Measurements from ENCODE around the gene PDE11A.
A peak's percentile ranks its signal among the peaks of the same experiment; 100 is the strongest.

PDE11A gene

DNA sequence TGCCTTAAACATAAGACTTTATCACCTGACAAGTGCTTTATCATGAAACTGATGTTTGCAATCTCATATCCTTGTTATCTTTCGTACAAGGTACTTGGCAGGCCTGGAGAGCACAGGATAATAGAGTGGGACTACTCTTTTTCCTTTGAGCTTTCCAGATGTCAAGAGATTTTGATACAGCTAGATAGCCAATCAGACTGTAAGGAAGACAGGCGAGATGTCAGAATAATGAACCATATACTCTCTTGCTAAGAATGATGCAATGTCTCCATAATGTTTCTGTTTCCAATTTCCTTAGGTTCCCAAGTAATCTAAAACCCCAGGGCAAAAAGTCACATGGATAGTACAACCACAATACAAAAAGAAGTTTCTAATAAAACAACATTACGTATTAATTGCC, 313.1 kb downstream of the PDE11A start:
- Mint-ChIP-seq H3K27ac (no peak overlapping the region), H3K4me3 (no peak overlapping the region), H3K27me3 (peaks cover 7% of the 10 kb centered on the region), H3K9me3 (no peaks in the 10 kb centered on the region), H3K36me3 (ENCODE audit: low read depth) (no peaks in the 10 kb centered on the region), H3K4me1 (no peaks in the 10 kb centered on the region)
- DNase-seq (no peak), ATAC-seq (no peak)

- Mint-ChIP-seq H3K4me3 (no peak overlapping the region), H3K27me3 (peaks cover 7% of the 10 kb centered on the region)
- no peak for DNase-seq
Measured at GRCh38 chr2:177758591-177759371, 313.8 kb downstream of the PDE11A start.

DNA sequence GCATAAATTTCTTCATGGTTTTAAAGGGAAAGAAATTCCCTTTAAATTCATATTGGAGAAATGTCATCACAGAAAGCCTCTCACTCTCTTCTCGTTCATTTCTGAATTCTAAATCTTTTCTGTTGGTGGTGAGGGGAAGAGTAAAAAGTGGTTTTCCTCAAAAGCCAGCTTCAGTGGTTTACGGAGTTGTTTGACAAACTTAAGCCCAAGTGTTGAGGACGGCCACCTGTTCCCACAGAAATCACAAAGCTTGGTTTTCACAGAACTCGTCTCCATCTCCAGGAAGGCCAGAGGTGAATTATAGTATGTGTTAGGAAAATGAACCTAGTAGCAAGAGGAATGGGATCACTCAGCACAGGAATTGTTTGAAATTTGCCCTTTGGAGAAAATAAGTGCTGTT, 316.2 kb downstream of the PDE11A start:
- H3K4me3 Mint-ChIP-seq = no peak overlapping the region
- DNase-seq (no peak), ATAC-seq (no peak)
- H3K4me1 Mint-ChIP-seq = no peaks in the 10 kb centered on the region
- no peak overlapping the region for H3K27ac Mint-ChIP-seq
- H3K9me3 Mint-ChIP-seq = no peaks in the 10 kb centered on the region
- H3K36me3 Mint-ChIP-seq (ENCODE audit: low read depth) = no peaks in the 10 kb centered on the region
- H3K27me3 Mint-ChIP-seq = peaks cover 7% of the 10 kb centered on the region

More at GRCh38 chr2:177758591-177759371, 313.8 kb downstream of the PDE11A start:
- no peak for ATAC-seq
- Mint-ChIP-seq H3K4me1 (no peaks in the 10 kb centered on the region), H3K27ac (no peak overlapping the region), H3K9me3 (no peaks in the 10 kb centered on the region), H3K36me3 (ENCODE audit: low read depth) (no peaks in the 10 kb centered on the region)

DNA sequence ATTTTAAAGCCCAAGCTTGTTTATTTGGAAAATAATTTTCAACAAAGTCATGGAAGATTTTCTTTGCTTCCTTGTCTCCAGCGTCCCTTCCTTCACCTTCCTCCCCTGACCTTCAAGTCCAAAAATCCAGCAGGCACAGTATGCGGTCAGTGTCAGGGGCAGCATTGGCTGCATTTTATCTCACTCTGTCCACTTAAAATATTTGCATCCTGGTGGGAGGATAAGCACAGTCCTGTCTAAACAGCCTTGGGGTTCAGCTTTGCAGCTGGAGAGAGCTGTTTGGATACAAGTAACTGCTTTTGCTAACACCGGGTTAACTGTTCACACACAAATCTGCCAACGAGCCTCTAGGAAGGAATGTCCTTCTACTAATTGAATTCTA, 318.1 kb downstream of the PDE11A start:
- Mint-ChIP-seq H3K9me3 (no peaks in the 10 kb centered on the region), H3K36me3 (ENCODE audit: low read depth) (no peaks in the 10 kb centered on the region), H3K4me3 (no peak overlapping the region), H3K27me3 (peaks cover 4% of the 10 kb centered on the region), H3K27ac (no peak overlapping the region), H3K4me1 (no peaks in the 10 kb centered on the region)
- DNase-seq (no peak), ATAC-seq (no peak)

- ATAC-seq = peak; percentile 46
- no peak for DNase-seq
- no peak overlapping the region for H3K27ac Mint-ChIP-seq
Measured at GRCh38 chr2:177753682-177754491, 318.7 kb downstream of the PDE11A start.

DNA sequence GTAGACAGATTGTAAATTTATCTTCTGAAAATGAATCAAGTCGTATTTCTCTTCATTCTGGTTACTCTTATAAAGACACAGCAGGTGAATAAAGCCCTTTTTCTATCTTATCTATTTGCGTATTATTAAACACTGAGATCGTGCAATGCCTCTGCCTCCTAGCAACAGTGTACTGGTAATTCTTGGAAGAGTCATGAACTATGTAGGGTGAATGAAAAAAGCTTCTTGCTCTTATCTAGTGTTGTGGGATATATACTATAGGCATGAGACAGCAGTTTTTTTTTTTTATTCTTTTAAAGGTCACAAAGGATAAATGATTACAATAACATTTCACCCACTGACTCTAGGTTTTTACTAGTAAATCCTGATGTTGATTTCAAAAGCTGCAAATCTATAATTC, 324.2 kb downstream of the PDE11A start:
- DNase-seq (no peak), ATAC-seq (no peak)
- H3K4me3 Mint-ChIP-seq = no peak overlapping the region

More at GRCh38 chr2:177753682-177754491, 318.7 kb downstream of the PDE11A start:
- no peak overlapping the region for H3K4me3 Mint-ChIP-seq
- no peaks in the 10 kb centered on the region for H3K4me1 Mint-ChIP-seq
- H3K27me3 Mint-ChIP-seq = peaks cover 4% of the 10 kb centered on the region
- no peaks in the 10 kb centered on the region for H3K36me3 Mint-ChIP-seq (ENCODE audit: low read depth)
- no peaks in the 10 kb centered on the region for H3K9me3 Mint-ChIP-seq

GRCh38 chr2:177747384-177747783, 325.2 kb downstream of the PDE11A start:
- Mint-ChIP-seq H3K27ac (no peak overlapping the region), H3K9me3 (no peaks in the 10 kb centered on the region), H3K4me3 (no peak overlapping the region), H3K4me1 (no peaks in the 10 kb centered on the region), H3K27me3 (no peaks in the 10 kb centered on the region), H3K36me3 (ENCODE audit: low read depth) (no peaks in the 10 kb centered on the region)
- no peak for DNase-seq
- no peak for ATAC-seq

More for the DNA sequence above, 324.2 kb downstream of the PDE11A start:
- no peaks in the 10 kb centered on the region for H3K4me1 Mint-ChIP-seq
- no peaks in the 10 kb centered on the region for H3K9me3 Mint-ChIP-seq
- H3K27me3 Mint-ChIP-seq = no peaks in the 10 kb centered on the region
- H3K36me3 Mint-ChIP-seq (ENCODE audit: low read depth) = no peaks in the 10 kb centered on the region
- no peak overlapping the region for H3K27ac Mint-ChIP-seq

- H3K27ac Mint-ChIP-seq = no peak overlapping the region
- no peaks in the 10 kb centered on the region for H3K4me1 Mint-ChIP-seq
- no peak for DNase-seq
- H3K27me3 Mint-ChIP-seq = no peaks in the 10 kb centered on the region
- H3K4me3 Mint-ChIP-seq = no peak overlapping the region
- ATAC-seq = no peak
- no peaks in the 10 kb centered on the region for H3K9me3 Mint-ChIP-seq
- no peaks in the 10 kb centered on the region for H3K36me3 Mint-ChIP-seq (ENCODE audit: low read depth)
Measured at GRCh38 chr2:177746358-177746757, 326.2 kb downstream of the PDE11A start.

DNA sequence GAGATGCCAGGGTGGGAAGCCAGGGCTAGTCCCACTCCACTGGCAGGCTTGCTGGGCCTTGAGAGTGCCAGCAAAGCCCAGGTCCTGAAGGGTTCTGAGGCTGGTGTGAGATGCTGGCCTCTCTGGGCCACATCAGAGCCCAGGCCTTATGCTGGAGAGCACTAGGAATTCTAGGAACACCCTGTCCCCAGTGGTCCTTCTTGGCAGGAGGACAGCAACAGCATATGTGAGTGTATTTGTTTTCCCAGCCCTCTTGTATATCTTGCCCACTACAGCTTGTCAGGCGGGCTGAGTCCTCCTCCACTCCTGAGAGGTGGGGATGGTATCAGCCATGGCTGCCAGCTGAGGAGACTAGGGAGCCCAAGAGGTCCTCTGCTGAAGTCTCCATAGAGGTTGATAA, 327.0 kb downstream of the PDE11A start:
- H3K27ac Mint-ChIP-seq = no peak overlapping the region
- H3K4me3 Mint-ChIP-seq = no peak overlapping the region
- ATAC-seq = no peak
- H3K27me3 Mint-ChIP-seq = no peaks in the 10 kb centered on the region
- no peaks in the 10 kb centered on the region for H3K9me3 Mint-ChIP-seq
- no peak for DNase-seq
- H3K36me3 Mint-ChIP-seq (ENCODE audit: low read depth) = no peaks in the 10 kb centered on the region
- no peaks in the 10 kb centered on the region for H3K4me1 Mint-ChIP-seq

DNA sequence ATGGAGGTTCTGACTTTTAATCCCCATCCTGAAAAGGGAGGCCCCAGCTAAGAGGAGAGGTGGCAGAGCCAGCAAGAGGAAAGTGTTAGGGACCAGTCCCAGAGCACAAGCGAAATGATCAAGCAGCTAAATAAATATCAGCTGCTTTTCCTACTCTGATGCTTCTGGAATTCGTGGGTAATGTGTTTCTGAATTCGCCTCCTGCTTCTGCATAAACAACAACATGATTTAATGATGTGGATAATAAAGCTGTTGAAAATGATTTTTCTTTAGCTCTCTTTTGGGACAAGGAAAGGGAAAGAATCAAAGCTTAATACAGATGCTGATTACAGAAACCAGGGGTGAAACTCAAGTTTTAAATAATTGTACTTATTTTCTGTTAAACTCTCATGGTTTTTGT, 329.7 kb downstream of the PDE11A start:
- no peaks in the 10 kb centered on the region for H3K36me3 Mint-ChIP-seq (ENCODE audit: low read depth)

GRCh38 chr2:177741866-177742265, 330.7 kb downstream of the PDE11A start:
- no peaks in the 10 kb centered on the region for H3K27me3 Mint-ChIP-seq
- H3K4me3 Mint-ChIP-seq = no peak overlapping the region
- no peaks in the 10 kb centered on the region for H3K9me3 Mint-ChIP-seq
- no peaks in the 10 kb centered on the region for H3K36me3 Mint-ChIP-seq (ENCODE audit: low read depth)
- DNase-seq = no peak
- no peak for ATAC-seq
- no peaks in the 10 kb centered on the region for H3K4me1 Mint-ChIP-seq
- no peak overlapping the region for H3K27ac Mint-ChIP-seq

More for the DNA sequence above, 329.7 kb downstream of the PDE11A start:
- H3K9me3 Mint-ChIP-seq = no peaks in the 10 kb centered on the region
- no peaks in the 10 kb centered on the region for H3K4me1 Mint-ChIP-seq
- DNase-seq = no peak
- no peak overlapping the region for H3K4me3 Mint-ChIP-seq
- H3K27me3 Mint-ChIP-seq = no peaks in the 10 kb centered on the region
- ATAC-seq = no peak
- no peak overlapping the region for H3K27ac Mint-ChIP-seq

DNA sequence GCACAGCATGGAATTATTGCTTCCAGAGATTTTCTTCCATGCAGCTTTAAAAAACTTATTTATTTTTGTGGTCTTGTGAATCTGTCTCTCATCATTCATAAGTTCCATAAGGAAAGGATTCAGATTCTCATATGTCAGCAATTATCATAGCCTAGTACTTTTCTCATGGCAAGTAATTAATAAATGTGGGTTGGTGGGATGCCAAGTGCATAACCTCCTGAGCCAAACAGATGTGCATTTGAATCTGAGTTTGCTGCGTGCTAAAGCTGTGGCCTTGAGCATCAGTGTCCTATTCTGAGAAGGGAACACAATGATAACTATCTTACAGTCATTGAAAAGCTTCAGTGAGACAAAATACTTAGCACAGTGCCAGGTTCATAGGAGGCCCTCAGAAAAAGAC, 331.9 kb downstream of the PDE11A start:
- ATAC-seq = no peak
- no peak overlapping the region for H3K27ac Mint-ChIP-seq
- no peaks in the 10 kb centered on the region for H3K36me3 Mint-ChIP-seq (ENCODE audit: low read depth)
- no peak overlapping the region for H3K4me3 Mint-ChIP-seq
- H3K9me3 Mint-ChIP-seq = no peaks in the 10 kb centered on the region
- no peaks in the 10 kb centered on the region for H3K27me3 Mint-ChIP-seq
- no peak for DNase-seq
- no peaks in the 10 kb centered on the region for H3K4me1 Mint-ChIP-seq

DNA sequence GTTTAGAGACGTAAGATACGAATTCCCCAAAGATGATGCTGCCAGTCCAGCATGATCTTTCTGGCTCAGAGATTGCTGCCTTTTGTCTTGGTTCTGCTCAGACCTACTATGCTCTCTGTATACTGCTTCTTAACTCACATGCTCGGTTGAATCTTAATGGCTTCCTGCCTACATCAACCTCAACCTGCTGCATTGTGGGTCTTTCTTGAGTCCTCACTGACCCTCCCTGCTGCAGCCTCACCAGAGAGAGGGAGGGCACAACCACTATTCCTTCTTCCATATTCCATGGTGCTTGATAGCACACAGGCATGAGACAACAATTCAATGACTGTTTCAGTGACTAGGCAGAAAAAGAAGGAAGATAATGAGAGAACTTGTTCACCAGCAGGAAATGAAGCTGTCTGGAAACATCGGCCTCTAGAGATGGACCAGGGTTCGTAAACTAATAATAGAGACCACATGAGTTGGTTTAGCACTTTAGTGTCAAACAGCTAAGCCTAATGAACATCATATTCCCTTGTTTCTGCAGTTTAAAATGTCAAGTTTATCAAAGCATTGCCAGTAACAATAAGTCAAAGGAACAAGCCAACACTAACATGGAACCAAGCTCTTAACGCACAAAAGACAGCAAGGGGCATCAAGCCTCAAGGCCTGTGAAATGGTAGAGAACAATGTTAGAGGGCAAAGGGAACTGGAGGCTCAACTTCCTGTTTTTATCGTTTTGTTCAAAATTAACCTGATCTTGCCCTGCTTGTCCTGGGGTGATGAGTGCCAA, 333.9 kb downstream of the PDE11A start:
- no peaks in the 10 kb centered on the region for H3K36me3 Mint-ChIP-seq (ENCODE audit: low read depth)
- no peak for ATAC-seq
- no peaks in the 10 kb centered on the region for H3K27me3 Mint-ChIP-seq
- H3K4me1 Mint-ChIP-seq = no peaks in the 10 kb centered on the region
- no peak overlapping the region for H3K4me3 Mint-ChIP-seq
- DNase-seq = no peak
- no peaks in the 10 kb centered on the region for H3K9me3 Mint-ChIP-seq
- no peak overlapping the region for H3K27ac Mint-ChIP-seq

GRCh38 chr2:177735318-177735803, 337.2 kb downstream of the PDE11A start:
- Mint-ChIP-seq H3K9me3 (no peaks in the 10 kb centered on the region), H3K27ac (no peak overlapping the region), H3K36me3 (ENCODE audit: low read depth) (no peaks in the 10 kb centered on the region), H3K4me1 (no peaks in the 10 kb centered on the region), H3K4me3 (no peak overlapping the region), H3K27me3 (peaks cover 10% of the 10 kb centered on the region)
- DNase-seq (no peak), ATAC-seq (no peak)

All from activated naive CD8-positive, alpha-beta T cell treated with anti-CD3 and anti-CD28 coated beads, Interleukin-2, amount 50 U/mL, for 24 hours (primary cell).